ENCODE results near the gene SLC43A3.

The SLC43A3 gene

GRCh38 chr11:57426929-57427726 is at the start of gene SLC43A3:
SLC43A3 (minus strand) TSS chr11:57427121; CDS start chr11:57426172, 949 bp downstream.
- DNase-seq, result peak; percentile 88 to 90

GRCh38 chr11:57476047-57476756 is 49.3 kb upstream of the SLC43A3 start:
- DNase-seq, result peak; percentile 40 to 65

GRCh38 chr11:57475671-57476046 is 48.7 kb upstream of the SLC43A3 start:
- DNase-seq, result no peak

GRCh38 chr11:57475191-57475590 is 48.3 kb upstream of the SLC43A3 start:
- DNase-seq, result no peak

- DNase-seq, result no peak
Observed at GRCh38 chr11:57474803-57475115, 47.8 kb upstream of the SLC43A3 start.

GRCh38 chr11:57474017-57474802 is 47.3 kb upstream of the SLC43A3 start:
- DNase-seq, result peak; percentile 42 to 55

GRCh38 chr11:57473285-57473841 is 46.4 kb upstream of the SLC43A3 start:
- no peak for DNase-seq

GRCh38 chr11:57471496-57471895 is 44.6 kb upstream of the SLC43A3 start:
- no peak for DNase-seq

GRCh38 chr11:57469268-57469667 is 42.3 kb upstream of the SLC43A3 start:
- DNase-seq, result no peak

GRCh38 chr11:57468276-57468675 is 41.4 kb upstream of the SLC43A3 start:
- no peak for DNase-seq

GRCh38 chr11:57467508-57468157 is 40.7 kb upstream of the SLC43A3 start:
- no peak for DNase-seq

GRCh38 chr11:57466680-57467079 is 39.8 kb upstream of the SLC43A3 start:
- no peak for DNase-seq

GRCh38 chr11:57464539-57465181 is 37.7 kb upstream of the SLC43A3 start:
- DNase-seq, result no peak

GRCh38 chr11:57463671-57464538 is 37.0 kb upstream of the SLC43A3 start:
- no peak for DNase-seq

GRCh38 chr11:57462597-57462996 is 35.7 kb upstream of the SLC43A3 start:
- DNase-seq, result no peak

- no peak for DNase-seq
Observed at GRCh38 chr11:57461841-57462489, 35.0 kb upstream of the SLC43A3 start.

- peak in 1 of 2 experiments; percentile 33 for DNase-seq
Observed at GRCh38 chr11:57460758-57461749, 34.1 kb upstream of the SLC43A3 start.

GRCh38 chr11:57460022-57460757 is 33.3 kb upstream of the SLC43A3 start, which contains the start of gene RTN4RL2:
RTN4RL2 (plus strand) TSS chr11:57460528; CDS start chr11:57460866, 338 bp downstream.
- DNase-seq, result peak; percentile 67 to 76

Data from activated T-cell treated with anti-CD3 and anti-CD28 coated beads, Interleukin-2, amount 50 U/mL, for 48 hours (primary cell).